ENCODE data around the gene FBLN2. TPM values are rescaled to one million over a fixed set of nuclear protein-coding genes. Genes with fewer than 3 reads are reported as not detected.

FBLN2 gene
- polyA plus RNA-seq, 1 experiment = 248 TPM

DNA sequence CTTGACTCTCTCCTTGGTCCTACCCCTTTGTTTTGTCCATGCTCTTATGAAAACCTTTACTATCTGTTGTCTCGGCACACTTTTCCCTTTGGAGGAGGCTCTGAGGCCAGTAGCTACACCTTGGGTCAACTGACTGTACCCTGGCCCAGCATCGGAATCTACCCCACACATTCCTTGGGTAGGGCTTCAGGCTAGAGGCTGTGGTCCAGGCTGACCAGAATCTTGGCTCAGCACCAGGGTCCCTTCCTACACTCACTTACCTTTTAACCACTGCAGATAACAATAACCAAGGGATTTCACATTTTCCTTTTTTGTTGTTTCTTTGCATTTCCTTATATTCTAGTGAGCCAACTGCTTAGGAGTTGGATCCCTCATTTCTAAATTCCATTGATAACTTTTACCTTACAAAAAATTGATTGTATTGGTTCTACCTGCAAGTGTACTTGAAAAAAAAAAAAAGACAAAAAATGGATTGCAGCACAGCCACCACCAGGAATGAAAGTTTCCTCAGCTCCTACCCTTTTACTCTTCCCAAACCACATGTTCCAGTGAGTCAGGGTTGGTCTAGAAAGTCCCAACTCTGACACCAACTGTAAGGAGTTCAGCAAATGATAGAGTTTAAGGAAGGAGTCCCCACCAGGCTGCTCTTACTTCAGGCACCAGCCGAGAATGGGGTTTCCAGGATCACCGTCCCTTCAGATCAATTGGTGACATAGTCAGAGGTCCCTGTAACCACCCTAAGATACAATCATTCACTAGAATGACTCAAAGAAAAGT, 95.6 kb downstream of the FBLN2 start:
- CTCF ChIA-PET = interaction anchor here (0.9 to 15.8 kb wide), 5 partner anchors 9 to 553 kb away, joined by 3 to 655 read pairs (median 5); no protein-coding TSS in a partner anchor
- DNase-seq (ENCODE audit: low read depth) = peak; percentile 15
- Histone ChIP-seq H3K36me3 (ENCODE audit: control insufficient read depth, insufficient read depth, low read length) (no peaks in the 10 kb centered on the region), H3K4me3 (ENCODE audit: low read depth, low read length) (no peak overlapping the region), H3K27me3 (ENCODE audit: control insufficient read depth, insufficient read depth, low read length) (no peaks in the 10 kb centered on the region)
- TF ChIP-seq, protein P1, sequence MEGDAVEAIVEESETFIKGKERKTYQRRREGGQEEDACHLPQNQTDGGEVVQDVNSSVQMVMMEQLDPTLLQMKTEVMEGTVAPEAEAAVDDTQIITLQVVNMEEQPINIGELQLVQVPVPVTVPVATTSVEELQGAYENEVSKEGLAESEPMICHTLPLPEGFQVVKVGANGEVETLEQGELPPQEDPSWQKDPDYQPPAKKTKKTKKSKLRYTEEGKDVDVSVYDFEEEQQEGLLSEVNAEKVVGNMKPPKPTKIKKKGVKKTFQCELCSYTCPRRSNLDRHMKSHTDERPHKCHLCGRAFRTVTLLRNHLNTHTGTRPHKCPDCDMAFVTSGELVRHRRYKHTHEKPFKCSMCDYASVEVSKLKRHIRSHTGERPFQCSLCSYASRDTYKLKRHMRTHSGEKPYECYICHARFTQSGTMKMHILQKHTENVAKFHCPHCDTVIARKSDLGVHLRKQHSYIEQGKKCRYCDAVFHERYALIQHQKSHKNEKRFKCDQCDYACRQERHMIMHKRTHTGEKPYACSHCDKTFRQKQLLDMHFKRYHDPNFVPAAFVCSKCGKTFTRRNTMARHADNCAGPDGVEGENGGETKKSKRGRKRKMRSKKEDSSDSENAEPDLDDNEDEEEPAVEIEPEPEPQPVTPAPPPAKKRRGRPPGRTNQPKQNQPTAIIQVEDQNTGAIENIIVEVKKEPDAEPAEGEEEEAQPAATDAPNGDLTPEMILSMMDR (IDR thresholded peaks at IDR 0.05; ENCODE audit: insufficient read depth, low read depth, low read length) = no peak
- POLR2A ChIA-PET = no interaction called here

DNA sequence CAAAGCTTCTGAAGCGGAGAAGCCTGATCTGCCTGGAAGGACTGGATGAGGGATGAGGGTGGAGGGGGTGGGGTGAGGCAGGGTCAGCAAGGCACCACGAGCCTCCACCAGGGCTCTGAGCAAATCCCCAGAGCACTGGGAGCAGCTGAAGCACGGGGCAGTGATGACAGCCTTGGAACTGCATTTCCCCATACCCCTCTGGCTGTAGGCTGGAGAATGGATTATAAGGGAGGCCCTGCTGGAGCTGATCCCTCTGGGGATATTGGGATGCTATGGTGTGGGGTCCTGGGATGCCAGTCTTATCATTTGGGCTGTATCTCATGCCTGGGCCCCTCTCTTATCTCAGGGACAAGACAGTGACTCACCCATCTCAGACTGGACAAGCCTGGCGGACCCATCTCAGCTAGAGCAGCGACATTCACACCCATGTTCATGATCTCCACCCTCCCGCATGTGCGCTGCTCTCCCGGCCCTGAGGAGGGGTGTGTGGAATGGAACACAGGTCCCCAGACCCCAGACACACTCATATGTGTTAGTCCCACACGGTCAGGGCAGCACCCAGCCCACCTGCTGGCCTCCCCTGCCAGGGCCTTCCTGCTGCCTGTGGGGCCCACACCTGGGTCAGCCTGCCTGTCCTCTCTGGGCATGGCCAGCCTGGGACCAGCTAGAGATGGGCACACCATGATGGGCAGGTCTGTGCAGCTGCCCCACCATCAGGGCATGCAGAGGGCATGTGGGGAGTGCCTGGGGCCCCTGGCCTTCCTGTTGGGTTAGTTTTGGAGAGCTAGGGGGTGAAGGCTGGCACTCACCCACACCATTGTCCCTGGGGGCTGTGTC, 97.1 kb downstream of the FBLN2 start:
- TF ChIP-seq, protein P1 (IDR thresholded peaks at IDR 0.05; ENCODE audit: insufficient read depth, low read depth, low read length) = no peak
- CTCF ChIA-PET = interaction anchor here (0.6 to 15.8 kb wide), 4 partner anchors 12 to 554 kb away, joined by 3 to 655 read pairs (median 20); no protein-coding TSS in a partner anchor
- Histone ChIP-seq H3K27me3 (ENCODE audit: control insufficient read depth, insufficient read depth, low read length) (no peaks in the 10 kb centered on the region), H3K4me3 (ENCODE audit: low read depth, low read length) (no peak overlapping the region), H3K36me3 (ENCODE audit: control insufficient read depth, insufficient read depth, low read length) (no peaks in the 10 kb centered on the region)
- POLR2A ChIA-PET = no interaction called here
- no peak for DNase-seq (ENCODE audit: low read depth)

DNA sequence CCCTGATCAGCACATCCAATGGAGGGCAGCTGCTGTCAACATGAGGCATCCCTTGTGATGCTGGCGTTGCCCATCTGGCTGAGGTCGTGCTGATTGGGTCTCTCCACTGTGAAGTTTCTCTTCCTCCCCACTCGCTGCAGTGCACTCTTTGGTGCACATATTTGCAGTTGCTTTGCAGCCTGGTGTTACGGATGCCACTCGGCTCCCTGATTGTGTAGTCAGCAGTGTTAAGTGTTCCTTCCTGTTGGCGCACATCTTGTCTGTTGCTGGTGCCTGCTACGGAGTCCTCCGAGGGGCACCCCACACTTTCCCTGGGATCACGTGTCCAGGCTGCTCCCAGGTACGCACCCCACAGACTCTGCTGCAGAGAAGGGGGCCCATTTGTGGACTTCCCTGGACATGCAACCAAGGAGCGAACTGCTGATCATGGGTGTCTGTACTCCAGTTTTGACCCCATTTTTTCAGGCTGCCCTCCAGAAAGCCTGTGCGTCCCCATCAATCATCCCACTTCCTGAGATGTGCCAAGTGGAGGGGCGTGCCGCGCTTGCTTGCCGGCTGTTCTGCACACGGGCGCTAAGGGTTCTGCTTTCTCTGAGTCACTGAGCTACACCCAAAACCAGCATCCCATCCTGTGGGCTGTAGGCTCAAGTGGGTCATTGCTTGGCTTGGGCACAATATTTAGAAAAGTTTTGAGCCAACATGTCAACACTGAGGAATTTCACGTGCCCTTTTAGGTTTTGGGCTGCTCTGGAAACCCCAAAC, 98.6 kb downstream of the FBLN2 start:
- TF ChIP-seq, protein P1 (IDR thresholded peaks at IDR 0.05; ENCODE audit: insufficient read depth, low read depth, low read length) = no peak
- CTCF ChIA-PET = interaction anchor here (0.6 to 15.8 kb wide), 37 partner anchors 10 to 571 kb away, joined by 3 to 655 read pairs (median 4); partner anchors contain the start of gene HDAC11
- POLR2A ChIA-PET = interaction anchor here (1.0 kb wide), 1 partner anchor 151 kb away, joined by 3 read pairs; no protein-coding TSS in a partner anchor
- no peaks in the 10 kb centered on the region for H3K27me3 ChIP-seq (ENCODE audit: control insufficient read depth, insufficient read depth, low read length)
- no peak for DNase-seq (ENCODE audit: low read depth)
- no peaks in the 10 kb centered on the region for H3K36me3 ChIP-seq (ENCODE audit: control insufficient read depth, insufficient read depth, low read length)
- H3K4me3 ChIP-seq (ENCODE audit: low read depth, low read length) = no peak overlapping the region

DNA sequence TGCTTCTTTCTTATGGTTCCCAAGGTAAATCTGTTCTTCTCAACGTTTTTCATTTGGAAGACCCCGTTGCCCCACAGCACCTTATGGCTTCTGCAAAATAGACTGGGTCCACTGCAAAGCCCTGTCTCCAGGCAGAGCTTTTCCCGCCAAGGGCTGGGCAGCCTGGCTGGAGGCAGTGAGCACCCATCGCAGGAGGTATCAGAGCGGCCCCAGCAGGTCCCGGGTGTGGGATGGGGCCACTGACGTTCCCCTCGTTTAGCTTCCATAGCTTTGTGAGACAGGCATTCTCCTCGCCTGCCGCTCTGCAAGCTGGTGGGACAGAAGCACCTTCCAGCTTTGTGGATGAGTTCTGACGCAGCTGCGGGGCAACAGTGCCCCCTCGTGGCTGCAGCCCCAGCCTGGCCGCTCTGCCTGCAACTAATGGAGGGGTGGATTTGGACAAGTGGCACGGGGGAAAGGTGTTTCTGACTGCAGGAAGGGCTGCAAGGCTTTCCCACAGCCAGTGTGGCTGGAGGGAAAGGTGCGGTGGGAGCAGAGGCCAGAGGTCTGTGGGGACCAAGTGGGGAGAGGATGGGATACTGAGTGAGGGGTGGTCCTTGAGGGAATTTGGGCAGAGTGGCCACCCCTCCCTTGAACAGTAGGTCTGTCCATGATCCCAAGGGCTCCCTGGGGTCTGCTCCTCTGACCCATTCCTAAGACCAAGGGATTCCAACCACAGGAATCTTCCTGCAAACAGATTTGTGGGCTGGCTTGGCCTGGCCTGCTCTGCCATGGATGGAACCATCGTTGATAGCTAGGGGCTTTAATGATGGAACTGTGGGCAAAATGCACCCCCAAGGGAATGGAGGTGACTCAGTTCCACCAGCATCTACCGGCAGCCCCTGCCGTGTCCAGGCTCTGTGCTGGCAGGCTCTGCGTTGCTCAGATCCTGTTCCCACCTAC, 99.4 kb downstream of the FBLN2 start:
- Histone ChIP-seq H3K27me3 (ENCODE audit: control insufficient read depth, insufficient read depth, low read length) (no peaks in the 10 kb centered on the region), H3K4me3 (ENCODE audit: low read depth, low read length) (no peak overlapping the region), H3K36me3 (ENCODE audit: control insufficient read depth, insufficient read depth, low read length) (no peaks in the 10 kb centered on the region)
- no peak for DNase-seq (ENCODE audit: low read depth)
- CTCF ChIA-PET = interaction anchor here (0.6 to 15.8 kb wide), 42 partner anchors 9 to 572 kb away, joined by 3 to 655 read pairs (median 4); partner anchors contain the start of gene HDAC11
- POLR2A ChIA-PET = interaction anchor here (1.0 kb wide), 1 partner anchor 152 kb away, joined by 3 read pairs; no protein-coding TSS in a partner anchor
- TF ChIP-seq, protein P1 (IDR thresholded peaks at IDR 0.05; ENCODE audit: insufficient read depth, low read depth, low read length) = peak; percentile 99
